ENCODE data around the gene TLE1.

TLE1 gene

GRCh38 chr9:81549500-81550206 lies 139.7 kb downstream of the TLE1 start:
- DNase-seq, result no peak

DNA sequence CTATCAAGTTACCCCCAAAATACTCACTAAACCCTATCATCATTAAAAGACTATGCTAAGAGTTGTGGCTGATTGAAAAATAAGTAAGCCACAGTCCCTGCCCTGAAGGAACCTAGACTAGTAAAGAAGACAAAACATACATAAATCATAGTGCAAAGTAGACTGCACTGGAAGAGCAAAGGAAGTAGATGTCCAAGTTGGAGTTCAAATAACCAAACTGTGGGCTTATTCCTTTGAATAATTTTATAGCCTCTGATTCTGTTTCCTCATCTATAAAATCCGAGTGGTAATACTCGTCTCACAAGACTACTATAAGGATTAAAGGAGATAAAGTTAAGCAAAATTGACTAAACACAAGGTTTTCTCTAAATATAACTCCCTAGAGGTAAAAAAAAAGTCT lies 140.4 kb downstream of the TLE1 start:
- DNase-seq, result no peak

GRCh38 chr9:81546489-81546888 lies 142.9 kb downstream of the TLE1 start:
- DNase-seq, result no peak

GRCh38 chr9:81543695-81544094 lies 145.7 kb downstream of the TLE1 start:
- DNase-seq, result no peak

DNA sequence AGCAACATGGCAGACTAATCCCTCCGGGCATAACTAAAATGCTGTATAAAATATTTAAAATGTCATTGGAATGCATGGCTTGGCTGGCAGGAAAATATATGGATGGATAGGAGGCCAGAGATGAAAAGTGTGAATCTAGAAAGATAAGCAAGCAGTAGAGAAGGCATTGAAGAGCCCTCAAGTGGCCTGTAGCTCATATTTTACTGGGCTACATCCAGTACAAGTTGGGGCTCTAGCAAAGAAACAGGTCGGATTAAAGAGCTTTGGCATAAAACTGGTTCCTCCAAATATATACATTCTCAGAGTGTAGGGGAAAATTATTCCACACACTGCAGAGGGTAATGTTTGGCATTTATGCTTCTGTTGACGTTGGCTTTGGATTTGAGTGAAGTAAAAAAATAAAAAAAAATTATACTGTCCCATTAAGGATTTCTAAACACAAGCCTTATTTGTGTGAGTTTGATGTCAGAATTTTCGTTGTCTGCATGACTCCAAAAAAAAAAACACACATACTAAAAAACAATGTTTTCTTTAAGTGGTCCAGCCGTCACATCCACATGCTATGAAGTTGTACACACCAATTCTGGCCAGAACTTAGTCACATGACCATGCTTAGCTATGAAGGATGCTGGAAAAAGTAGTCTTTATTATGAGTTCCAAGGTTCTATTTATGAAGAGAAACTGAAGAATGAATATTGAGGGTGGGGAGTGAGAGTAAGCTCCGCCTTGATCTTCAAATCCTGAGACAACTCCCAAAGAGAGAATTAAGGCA lies 147.0 kb downstream of the TLE1 start:
- no peak for DNase-seq

- DNase-seq, result no peak
Observed at GRCh38 chr9:81540142-81540710, 149.1 kb downstream of the TLE1 start.

DNA sequence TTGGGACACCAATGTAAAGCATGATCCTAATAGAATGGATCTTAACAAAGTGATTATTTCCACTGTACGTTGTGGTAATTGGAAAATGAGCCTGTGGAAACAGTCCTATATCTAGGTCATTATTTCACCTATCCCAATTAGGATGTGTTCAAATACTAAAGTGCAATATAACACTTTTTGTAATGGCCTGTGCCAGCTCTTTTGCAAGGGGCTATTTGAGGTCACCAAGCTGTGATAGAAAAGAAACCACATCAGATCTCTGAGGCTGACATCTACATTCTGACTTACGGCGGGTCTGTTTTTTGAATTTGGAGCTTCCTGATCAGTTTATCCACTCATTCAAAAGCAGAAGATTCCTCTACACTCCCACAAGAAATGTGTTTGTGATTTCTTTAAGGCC lies 150.0 kb downstream of the TLE1 start:
- no peak for DNase-seq

DNA sequence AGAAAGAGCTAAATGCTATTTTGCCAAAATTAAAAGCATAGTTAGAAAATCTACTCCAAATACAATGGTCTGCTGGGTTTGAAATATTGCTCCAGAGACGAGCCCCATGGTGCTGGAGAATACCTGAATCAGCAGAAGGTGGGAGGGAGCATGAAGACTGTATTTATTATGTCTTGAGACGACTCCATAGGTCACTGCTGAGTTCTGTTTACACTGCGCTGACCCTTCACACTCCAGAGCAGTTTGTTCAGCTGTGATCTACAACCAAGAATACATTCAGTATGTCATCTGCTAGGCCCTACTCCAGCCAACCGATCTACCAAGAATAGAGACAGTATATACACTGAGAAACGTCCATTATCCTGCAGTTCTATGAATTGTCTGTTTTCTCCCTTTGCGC lies 150.5 kb downstream of the TLE1 start:
- DNase-seq, result no peak

DNA sequence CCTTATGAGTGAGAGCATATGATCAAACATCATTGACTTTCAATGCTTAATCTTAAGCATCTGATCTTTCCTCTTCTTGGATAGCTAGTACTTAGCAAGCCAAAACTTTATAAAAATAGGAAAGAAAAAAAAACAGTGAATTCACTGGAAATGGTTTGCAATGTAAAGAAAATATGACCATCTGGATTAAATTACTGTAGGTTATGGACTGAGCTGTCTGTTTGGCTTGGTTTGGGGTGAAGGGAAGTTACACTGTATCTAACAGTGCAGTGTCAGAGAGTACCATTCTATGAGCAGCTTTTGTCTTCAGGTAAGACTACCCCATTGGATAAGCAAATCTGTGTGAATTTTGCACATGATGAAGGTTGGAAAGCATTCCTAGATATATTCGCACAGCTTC lies 151.4 kb downstream of the TLE1 start:
- DNase-seq, result no peak

GRCh38 chr9:81536242-81537025 lies 152.9 kb downstream of the TLE1 start:
- no peak for DNase-seq

DNA sequence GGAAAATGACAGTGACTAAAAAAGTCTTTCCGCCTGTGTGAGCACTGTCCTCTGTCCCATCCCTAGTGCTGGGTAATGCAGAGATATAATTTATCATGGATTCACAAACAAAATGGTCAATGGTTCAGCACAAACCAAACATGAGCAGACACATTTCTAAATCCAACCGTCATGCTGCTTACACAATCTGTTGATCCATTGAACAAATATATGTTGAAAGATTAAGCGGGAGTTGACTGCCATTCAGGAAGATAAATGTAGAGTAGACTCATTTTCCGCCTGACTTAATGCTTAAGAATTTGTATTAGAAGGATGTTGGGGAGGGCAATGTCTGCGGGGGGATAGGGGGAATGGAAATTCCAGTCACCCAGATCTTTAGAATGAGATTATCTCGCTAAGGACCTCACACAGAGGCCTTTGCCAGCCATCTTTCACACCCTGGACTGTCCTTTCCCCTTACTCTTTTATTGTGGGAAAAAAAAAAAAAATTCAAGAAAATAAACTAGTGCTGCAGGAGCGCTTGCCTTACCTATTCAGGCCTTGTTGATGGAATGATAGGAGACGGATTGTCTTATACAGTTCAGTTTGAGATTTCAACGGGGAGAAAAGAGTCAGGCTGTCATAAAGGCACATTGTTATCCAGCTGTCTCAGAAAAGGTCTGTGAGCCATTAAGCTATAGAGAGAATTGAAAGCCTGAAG lies 153.7 kb downstream of the TLE1 start:
- no peak for DNase-seq

- DNase-seq, result no peak
Observed at GRCh38 chr9:81534138-81534875, 155.0 kb downstream of the TLE1 start.
